Tibial nerve (tissue), 4 donors: ENCODE measurements around the gene NRXN3.

ENCODE experiments used
- EP300 ChIP-seq, 2 donors: sonication (generic); formaldehyde crosslinking; IDR thresholded peaks; one replicate each; pipeline ENCODE4 v1.6.1; 2017; ENCODE audit warnings: antibody characterized with exemption in 2 of 2, mild to moderate bottlenecking in 1 of 2
- POLR2A ChIP-seq, 2 donors: fragments of 450-650 bp; IDR thresholded peaks; one replicate each; pipeline ENCODE4 v1.6.1; 2017; ENCODE audit warnings: antibody characterized with exemption in 2 of 2, mild to moderate bottlenecking in 2 of 2, moderate library complexity in 2 of 2
- TF ChIP-seq, protein P1 (sequence below), 5 experiments: fragments of 200-600 bp in 3 of 5; fragments of 450-650 bp in 2 of 5; sonication (generic) in 3 of 5; IDR thresholded peaks; one replicate each; pipeline ENCODE4 v1.5.1; 2016 to 2019; ENCODE audit warnings: antibody characterized with exemption in 5 of 5, mild to moderate bottlenecking in 3 of 5, moderate library complexity in 2 of 5

DNA sequence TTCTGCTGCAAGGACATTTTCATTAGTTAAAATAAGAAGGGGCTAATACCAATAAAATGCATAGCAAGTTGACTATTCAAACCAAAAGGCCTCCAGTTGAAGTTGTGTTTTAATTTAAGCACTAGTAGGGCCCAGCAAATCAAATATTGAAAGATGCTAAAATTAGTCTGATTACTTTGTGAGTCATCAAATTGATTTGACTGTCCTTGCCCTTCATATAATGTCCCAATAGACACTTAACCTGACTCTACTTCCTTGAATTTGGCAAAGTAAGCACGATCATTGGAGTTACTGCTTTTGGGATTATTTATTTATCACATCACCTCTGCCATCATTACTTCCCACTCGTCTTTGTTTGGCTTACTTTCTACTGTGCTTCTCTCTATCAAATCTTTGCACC, 1242.6 kb downstream of the NRXN3 start:
- TF ChIP-seq POLR2A (IDR thresholded peaks at IDR 0.05) (no peak), EP300 (IDR thresholded peaks at IDR 0.05) (no peak)
- TF ChIP-seq, protein P1, sequence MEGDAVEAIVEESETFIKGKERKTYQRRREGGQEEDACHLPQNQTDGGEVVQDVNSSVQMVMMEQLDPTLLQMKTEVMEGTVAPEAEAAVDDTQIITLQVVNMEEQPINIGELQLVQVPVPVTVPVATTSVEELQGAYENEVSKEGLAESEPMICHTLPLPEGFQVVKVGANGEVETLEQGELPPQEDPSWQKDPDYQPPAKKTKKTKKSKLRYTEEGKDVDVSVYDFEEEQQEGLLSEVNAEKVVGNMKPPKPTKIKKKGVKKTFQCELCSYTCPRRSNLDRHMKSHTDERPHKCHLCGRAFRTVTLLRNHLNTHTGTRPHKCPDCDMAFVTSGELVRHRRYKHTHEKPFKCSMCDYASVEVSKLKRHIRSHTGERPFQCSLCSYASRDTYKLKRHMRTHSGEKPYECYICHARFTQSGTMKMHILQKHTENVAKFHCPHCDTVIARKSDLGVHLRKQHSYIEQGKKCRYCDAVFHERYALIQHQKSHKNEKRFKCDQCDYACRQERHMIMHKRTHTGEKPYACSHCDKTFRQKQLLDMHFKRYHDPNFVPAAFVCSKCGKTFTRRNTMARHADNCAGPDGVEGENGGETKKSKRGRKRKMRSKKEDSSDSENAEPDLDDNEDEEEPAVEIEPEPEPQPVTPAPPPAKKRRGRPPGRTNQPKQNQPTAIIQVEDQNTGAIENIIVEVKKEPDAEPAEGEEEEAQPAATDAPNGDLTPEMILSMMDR (IDR thresholded peaks at IDR 0.05), result no peak
